Left forelimb (tissue), 1 donor: ENCODE data around the gene CRYGA.
A peak's percentile ranks its signal among the peaks of the same experiment; 100 is the strongest.

Experiments
- DNase-seq: peaks from one replicate; pipeline ENCODE4 v3.0.0-alpha.2; 2018; ENCODE audit warnings: low spot score

CRYGA gene, protein sequence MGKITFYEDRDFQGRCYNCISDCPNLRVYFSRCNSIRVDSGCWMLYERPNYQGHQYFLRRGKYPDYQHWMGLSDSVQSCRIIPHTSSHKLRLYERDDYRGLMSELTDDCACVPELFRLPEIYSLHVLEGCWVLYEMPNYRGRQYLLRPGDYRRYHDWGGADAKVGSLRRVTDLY

GRCh38 chr2:208163489-208163888 lies at the start of gene CRYGA:
CRYGA (minus strand) TSS chr2:208163589; CDS start chr2:208163556, 33 bp downstream.
- no peak for DNase-seq

DNA sequence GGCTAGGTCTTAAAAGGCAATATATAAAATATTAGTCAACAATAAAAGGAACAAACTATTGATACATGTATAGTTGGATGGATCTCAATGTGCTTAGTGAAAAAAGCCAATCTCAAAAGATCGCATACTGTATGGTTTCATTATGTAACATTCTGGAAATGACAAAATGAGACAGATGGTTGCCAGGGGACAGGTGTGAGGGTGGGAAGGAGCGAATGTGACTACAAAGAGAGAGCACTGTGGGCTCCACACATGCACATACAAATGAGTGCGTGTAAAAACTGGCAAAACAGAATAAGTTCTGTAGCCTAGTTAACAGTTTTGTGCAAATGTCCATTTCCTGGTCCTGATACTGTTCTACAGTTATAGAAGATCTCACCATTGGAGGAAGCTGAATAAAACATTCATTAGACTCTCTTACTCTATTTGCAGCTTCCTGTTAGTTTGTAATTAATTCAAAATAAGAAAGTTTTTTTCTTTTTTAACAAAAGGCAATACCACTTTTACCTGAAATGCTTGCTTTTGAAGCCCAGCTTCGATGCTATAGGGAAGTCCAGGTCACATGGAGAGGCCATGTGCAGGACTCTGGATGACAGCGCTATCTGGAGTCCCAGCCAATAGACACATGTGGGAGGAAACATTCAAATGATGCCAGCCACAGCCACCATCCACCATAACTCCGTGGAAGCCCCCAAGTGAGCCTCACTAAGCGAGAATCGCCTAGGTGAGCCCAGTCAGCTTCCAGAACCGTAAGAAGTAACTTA lies 47.5 kb upstream of the CRYGA start:
- DNase-seq, result no peak

GRCh38 chr2:208208335-208209085 lies 45.1 kb upstream of the CRYGA start:
- no peak for DNase-seq

- no peak for DNase-seq
These were observed 44.4 kb upstream of the CRYGA start for GRCh38 chr2:208207769-208208168.

GRCh38 chr2:208204166-208204565 lies 40.8 kb upstream of the CRYGA start:
- DNase-seq, result no peak

- DNase-seq, result no peak
These were observed 32.1 kb upstream of the CRYGA start for GRCh38 chr2:208195531-208195930.

- no peak for DNase-seq
These were observed 29.3 kb upstream of the CRYGA start for GRCh38 chr2:208192611-208193236.

DNA sequence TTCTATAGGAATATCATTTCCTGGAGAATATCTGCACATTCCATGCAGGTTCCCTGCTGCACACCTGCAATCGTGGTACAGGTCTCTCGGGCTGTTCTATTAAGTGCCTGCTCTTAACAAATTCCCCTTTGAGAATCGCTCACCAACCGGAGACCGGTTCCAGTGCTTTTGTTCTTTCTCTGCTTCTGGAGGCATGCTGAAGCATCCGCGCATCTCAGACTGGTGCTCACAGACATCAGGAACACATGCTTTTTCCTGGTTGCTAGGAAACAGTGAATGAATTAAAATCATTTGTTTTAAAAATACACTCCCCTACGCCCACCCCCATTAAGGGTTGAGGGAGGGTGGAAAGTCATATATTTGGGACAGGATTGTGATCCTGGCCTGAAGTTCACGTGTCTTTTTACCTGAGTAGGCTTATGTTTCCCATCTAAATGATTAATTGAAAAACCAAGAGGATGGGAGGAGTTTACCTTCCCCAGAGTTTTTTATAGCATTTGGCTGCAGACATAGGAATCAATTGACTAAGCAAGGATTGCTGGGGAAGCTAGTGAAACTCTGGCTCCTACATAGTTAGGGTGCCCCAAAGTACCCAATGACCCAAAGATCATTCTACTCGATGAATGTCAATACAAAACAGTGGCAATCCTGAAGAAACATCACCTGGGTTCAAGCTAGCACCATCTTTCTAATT lies 26.6 kb upstream of the CRYGA start, which contains the start of gene C2orf80:
Gene C2orf80 (minus strand): TSS at position 221 of the 694 bp plus-strand sequence. CDS start 3,044 bp downstream, outside the sequence.
- DNase-seq, result no peak

DNA sequence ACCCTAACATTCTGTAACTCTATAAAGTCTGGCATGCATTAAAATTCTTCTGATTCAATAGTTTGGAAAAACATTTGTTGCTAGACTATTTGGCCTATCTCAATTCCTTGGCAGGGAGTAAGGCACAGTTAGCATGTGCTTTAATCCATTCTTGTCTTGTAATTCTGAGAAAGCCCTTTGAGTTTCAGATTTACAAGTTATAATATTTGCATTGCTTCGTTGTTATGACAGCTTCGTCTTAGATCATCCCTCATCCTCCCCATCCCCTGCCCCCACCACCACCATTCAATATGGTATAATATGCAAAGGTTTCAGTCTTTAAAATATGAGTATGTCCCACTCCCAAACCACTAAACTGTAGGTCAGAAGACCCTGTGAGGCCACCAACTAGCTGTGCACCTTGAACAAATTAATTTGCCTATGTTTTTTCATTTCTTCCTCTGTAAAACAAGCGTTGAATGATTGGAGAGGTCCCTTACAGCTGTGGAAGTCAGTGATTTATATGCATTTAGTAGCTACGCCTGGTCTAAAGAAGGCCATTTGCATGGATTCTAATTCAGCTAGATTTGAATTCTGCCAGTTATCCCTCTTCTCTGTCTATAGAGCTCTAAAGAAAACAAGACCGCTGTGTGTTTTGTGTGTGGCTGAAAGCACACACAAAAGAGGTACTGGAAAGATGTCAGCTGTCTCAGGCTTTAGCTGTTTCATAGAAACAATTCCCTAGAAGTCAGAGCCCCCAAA lies 25.9 kb upstream of the CRYGA start:
- DNase-seq, result no peak

GRCh38 chr2:208186893-208187292 lies 23.5 kb upstream of the CRYGA start:
- no peak for DNase-seq

DNA sequence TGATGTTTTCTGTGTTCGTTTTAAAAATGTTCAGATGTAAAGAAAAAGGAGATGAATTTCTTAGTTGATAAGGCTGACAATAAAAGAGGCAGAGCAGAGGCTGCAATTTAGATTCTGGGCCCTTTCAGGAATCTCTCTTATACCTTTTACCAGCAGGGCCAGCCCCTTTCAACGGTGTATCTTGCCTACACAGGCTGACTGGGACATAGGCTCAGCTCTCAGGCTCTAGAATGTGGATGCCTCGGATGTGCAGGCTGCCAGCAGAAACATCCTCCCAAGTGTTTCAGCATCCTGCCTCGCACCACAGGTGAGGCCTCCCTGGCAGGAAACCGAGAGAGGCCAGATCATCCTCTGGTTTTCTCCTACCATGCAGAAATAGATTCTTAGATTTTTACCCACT lies 23.1 kb upstream of the CRYGA start:
- no peak for DNase-seq

- DNase-seq, result no peak
These were observed 20.8 kb upstream of the CRYGA start for GRCh38 chr2:208183972-208184705.

DNA sequence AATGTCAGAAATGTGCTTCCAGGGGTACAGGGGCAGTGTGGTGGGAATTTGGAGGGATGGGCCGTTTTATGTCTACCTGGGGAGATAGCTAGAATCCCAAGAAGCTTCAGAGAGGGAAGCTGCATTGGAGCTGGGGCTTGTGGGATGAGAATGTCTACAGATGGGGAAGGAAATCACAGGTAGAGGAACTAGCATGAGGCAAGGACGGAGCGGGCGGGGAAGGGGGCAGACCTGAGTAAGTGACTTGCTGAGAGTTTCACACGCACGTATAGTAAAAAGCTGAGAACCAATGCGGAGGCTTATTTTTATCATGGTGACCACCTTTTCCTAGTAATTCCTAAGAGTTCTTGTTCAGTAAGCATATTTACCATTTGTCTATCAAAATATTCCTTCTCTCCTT lies 20.1 kb upstream of the CRYGA start:
- no peak for DNase-seq

- no peak for DNase-seq
These were observed 19.4 kb upstream of the CRYGA start for GRCh38 chr2:208182835-208183234.

DNA sequence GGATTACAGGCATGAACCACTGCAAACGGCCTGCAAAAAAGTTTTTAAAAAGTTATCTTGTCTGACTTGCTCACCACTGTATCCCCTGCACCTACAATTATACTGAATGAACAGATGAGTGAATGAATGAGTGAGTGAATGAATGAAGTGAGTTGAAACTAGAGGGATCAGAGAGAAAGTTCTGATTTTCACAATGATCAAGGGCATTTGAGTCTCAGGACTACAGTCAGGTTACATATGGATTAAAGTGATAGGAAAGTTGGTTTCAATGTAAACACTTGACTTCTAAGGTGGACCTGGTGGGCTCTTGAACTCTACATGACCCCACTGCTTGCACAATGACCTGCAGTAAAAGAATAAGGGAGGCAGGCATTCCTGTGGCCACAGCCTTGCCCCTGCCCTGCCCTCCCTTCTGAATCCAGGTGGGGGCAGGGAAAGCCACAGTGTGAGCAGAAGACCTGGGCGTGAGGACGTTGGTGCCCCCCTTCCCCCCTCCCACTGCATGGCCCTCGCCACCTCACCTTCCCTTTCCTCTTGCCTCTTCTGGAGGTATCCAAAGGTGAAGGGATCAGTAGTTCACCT lies 15.7 kb upstream of the CRYGA start:
- DNase-seq, result no peak

DNA sequence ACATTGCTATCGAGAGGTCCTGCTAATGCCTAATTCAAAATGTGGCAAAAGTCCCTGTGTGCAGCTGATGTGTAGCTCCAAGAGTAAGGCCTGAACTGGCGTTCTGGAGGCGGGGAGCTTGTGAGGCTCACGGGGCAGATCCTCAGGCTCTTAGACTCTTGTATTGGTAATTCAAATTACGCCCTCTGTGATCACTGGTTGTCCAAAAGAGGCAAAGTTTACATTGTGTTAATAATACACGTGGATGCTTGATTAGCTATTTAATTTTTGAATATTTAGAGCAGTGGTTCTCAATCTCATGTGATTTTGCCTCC lies 12.4 kb upstream of the CRYGA start:
- DNase-seq, result no peak

DNA sequence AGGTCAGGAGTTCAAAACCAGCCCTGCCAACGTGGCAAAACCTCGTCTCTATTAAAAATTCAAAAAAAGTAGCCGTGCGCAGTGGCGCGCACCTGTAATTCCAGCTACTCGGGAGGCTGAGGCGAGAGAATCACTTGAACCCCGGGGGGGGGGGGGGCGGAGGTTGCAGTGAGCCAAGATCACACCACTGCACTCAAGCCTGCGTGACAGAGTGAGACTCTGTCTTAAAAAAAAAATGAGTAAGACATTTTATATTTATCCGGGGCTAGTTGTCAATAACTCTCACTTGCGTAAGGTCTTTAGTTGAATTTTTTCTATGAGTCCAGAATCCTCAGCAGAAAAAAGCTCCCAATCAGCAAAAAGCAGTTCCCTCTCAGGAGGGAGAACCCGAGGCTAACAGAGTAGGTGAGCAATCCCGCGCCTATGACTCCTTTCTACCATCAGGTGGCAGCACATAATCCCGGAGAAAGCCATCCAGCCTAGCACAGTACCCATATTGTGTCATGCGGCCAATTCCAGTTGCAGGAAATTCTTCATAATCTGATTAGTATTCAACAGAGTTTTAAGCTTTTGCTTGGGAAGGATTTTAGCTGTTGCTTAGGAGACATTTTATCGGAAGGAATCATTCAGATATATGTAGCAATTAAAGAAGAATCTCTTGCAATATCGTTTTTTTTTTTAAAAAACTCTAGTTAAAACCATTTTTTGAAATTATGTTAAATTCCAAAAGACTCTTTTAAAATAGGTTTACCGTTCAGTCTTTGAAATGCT lies 11.9 kb upstream of the CRYGA start:
- DNase-seq, result peak; percentile 78

DNA sequence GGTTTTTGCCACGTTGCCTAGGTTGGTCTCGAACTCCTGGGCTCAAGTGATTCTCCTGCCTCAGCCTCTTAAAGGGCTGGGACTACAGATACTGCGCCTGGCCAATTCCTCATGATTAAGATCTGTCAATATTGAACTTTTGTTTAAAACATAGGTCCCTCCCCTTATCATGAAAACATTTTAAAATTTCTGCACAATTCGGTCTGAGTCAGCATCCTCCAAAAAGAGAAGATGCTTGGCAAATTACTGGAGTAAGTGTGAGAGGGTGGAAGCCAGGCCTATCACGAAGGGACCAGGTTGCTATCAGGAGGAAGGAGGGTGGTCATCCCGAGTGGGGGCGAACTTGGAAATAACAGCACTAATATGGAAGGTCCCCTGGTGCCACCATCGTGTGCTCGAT lies 10.8 kb upstream of the CRYGA start:
- no peak for DNase-seq

DNA sequence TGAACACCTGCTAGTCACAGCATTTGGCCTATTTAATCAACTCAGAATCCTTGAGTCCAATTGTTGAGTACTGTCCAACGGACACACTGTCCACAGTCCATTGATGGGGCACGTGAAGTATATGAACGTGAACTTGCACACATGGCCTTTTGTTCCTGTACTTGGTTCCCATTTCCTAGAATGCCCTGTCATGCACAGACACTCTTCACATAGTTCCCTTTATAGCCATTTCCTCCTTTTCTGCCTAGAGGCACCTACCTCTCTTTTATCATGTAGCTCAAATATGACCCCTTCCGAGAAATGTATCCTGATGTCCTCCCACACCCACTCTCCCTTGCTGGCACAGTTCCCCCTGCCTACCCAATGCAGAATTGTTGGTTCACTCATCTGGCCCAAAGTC lies 8.7 kb upstream of the CRYGA start:
- DNase-seq, result no peak
